ENCODE data around the gene FAM20C. TPM values are rescaled to one million over a fixed set of nuclear protein-coding genes. Genes with fewer than 3 reads are reported as not detected.
"Not testable (repeated sequence)": the region's sequence is repeated elsewhere in the genome, so short reads cannot be mapped to it uniquely, and the experiment has no call there.

Gene FAM20C
- total RNA-seq, 4 donors from 2014 or later, result 46.5 to 79.2 (median 69.8) TPM

DNA sequence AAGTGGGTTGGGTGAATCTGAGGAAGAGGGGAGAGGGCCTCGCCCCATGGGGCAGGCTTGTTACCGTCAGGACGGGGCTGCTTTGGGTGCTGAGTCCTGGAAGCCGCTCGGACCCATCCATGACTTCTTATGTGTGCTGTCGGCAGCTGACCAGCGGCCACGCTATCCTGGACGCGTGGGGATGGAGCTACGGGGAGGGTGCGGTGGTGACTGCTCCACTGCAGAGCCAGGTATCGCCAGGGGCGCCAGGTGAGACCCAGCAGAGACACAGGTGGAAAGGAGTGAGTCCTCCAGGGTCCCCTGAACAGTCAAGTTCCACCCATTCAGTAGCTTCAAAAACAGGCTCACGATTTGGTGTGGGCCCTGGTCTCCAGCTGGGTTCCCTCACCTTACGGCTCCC is 10.6 kb upstream of the FAM20C start:
- TF ChIP-seq EP300 (IDR thresholded peaks at IDR 0.05), result no peak
- no peak for TF ChIP-seq POLR2AphosphoS5 (IDR thresholded peaks at IDR 0.05)
- intact Hi-C loops (cut with DNase I), result no loop called here
- Histone ChIP-seq H3K27ac (replicated peaks in 1 of 4) (no peak overlapping the region), H3K27me3 (no peaks in the 10 kb centered on the region), H3K36me3 (no peaks in the 10 kb centered on the region), H3K9me3 (no peaks in the 10 kb centered on the region), H3K4me1 (peaks cover 10 to 16% (median 13%) of the 10 kb centered on the region in 4 donors), H3K4me3 (no peak overlapping the region)
- no peak for DNase-seq (ENCODE audit: extremely low spot score)
- 92% methylated on average over 16 of the region's 16 CpGs for WGBS

DNA sequence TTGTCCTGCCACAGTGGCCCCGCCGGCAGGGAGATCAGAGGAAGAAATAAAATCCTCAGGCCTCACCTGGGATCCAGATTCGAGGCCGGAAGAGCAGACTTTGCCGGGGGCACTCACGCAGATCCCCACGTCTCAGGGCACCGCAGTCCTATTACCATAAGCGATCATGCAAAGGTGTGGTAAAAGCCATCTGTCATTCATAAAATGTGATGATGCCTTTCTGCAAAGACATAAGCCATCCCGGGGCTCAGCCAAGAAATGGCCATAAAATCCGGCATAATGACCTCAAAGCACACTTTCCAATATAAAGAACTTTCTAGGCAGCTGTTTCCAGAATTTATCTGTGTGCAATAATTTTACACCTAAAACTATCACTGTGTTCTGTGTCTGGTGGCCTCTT is 9.9 kb upstream of the FAM20C start:
- WGBS, result 77% methylated on average over 2 of the region's 11 CpGs
- peaks cover 10 to 16% (median 13%) of the 10 kb centered on the region in 4 donors for H3K4me1 ChIP-seq
- intact Hi-C loops (cut with DNase I); H3K27me3 ChIP-seq; DNase-seq (ENCODE audit: extremely low spot score); H3K27ac ChIP-seq (replicated peaks in 1 of 4); H3K9me3 ChIP-seq; H3K36me3 ChIP-seq; H3K4me3 ChIP-seq: not testable (repeated sequence)

DNA sequence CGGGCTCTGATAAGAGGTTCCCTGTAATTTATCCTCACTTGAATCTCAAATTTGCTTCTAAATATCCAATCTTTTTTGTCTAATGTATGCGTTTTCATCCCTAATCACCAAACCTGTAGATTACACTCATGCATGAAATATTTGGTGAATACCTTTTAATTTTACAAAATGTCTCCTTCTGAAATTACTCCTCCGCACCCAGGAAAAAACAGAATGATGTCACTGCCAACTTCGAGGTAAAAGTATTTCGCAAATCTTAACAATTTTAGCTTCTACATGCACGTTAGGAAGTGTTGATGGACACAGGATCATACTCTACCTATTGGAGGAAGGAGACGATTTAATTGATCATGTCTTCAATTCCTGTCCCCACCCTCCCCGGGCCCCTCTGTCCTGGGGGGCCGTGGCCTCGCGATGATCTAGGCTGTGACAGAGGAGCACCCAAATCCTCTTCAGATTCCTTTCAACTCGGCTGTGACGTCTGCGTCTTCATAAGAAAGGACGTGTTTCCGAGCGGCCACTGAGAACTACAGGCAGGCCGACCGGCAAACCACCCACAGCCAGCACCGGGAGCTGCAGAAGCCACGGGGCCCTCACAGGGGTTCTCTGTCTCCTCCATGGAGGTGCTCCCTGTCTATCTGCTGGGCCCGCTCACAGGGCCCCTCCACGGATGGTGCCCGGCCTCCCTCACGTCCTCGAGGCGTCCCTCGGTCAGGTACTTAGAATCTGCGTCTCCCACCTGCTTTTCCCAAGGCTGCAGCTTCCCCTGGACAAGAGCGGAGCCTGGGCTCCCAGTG is 8.7 kb upstream of the FAM20C start:
- Histone ChIP-seq H3K27me3 (no peaks in the 10 kb centered on the region), H3K4me3 (no peak overlapping the region), H3K9me3 (no peaks in the 10 kb centered on the region), H3K36me3 (no peaks in the 10 kb centered on the region), H3K27ac (replicated peaks in 1 of 4) (peak overlapping the region in 3 of 4 donors; percentile 46 to 55 (median 47)), H3K4me1 (peaks cover 10 to 16% (median 13%) of the 10 kb centered on the region in 4 donors)
- DNase-seq (ENCODE audit: extremely low spot score), result no peak
- TF ChIP-seq POLR2A (IDR thresholded peaks at IDR 0.05; ENCODE audit: low read depth) (no peak), POLR2AphosphoS5 (IDR thresholded peaks at IDR 0.05) (no peak), EP300 (IDR thresholded peaks at IDR 0.05) (no peak)
- TF ChIP-seq, protein P1, sequence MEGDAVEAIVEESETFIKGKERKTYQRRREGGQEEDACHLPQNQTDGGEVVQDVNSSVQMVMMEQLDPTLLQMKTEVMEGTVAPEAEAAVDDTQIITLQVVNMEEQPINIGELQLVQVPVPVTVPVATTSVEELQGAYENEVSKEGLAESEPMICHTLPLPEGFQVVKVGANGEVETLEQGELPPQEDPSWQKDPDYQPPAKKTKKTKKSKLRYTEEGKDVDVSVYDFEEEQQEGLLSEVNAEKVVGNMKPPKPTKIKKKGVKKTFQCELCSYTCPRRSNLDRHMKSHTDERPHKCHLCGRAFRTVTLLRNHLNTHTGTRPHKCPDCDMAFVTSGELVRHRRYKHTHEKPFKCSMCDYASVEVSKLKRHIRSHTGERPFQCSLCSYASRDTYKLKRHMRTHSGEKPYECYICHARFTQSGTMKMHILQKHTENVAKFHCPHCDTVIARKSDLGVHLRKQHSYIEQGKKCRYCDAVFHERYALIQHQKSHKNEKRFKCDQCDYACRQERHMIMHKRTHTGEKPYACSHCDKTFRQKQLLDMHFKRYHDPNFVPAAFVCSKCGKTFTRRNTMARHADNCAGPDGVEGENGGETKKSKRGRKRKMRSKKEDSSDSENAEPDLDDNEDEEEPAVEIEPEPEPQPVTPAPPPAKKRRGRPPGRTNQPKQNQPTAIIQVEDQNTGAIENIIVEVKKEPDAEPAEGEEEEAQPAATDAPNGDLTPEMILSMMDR (IDR thresholded peaks at IDR 0.05), result no peak
- 74% methylated on average over 30 of the region's 30 CpGs for WGBS
- intact Hi-C loops (cut with DNase I), result no loop called here

DNA sequence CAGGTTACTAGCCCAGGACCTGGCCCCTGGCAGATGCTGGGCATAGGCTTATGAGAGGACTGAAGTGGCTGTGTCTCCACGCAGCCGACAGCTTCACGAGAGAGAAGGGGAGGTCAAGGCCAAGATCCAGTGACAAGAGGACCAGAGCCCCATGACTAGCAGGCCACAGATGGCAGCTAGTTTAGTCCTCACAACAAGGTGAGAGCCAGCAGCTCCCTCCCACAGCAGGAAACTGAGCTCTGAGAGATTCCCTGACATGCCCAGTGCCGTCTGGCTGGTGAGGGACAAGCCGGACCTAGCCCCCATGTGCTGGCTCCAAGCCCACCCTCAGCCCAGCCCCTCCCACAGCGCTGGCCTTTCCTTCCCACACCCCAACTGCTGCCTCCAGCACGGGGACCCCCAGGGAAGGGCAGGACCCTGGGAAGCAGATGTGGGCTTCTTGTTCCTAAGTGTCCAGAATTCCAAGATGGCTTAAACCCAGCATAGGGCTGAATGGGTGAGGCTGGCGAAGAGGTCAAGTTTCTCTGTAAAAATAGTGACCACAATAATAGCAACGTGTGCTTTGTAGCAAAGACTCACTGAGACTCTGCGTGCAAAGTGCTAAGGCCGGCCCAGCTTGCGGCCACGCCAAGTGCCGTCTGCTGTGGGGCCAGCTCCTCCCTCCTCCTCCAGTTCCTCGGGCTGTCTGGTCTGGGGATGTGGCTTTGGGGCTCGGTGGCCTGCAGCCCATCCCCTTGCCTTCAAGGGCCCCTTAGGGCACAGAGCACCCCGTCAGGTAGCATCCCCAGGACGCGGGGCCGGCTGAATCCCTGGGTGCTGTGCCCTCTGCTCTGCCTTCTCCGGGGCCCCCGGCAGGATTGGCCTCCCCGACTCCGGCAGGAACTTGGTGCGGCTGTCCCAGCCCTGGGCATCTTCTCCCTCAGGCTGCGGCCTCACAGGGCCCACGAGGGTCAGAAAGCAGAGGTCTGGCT is 7.8 kb upstream of the FAM20C start:
- 43% methylated on average over 21 of the region's 27 CpGs for WGBS
- Histone ChIP-seq H3K36me3 (no peaks in the 10 kb centered on the region), H3K27me3 (no peaks in the 10 kb centered on the region), H3K4me3 (no peak overlapping the region), H3K27ac (replicated peaks in 1 of 4) (peak overlapping the region; percentile 46 to 59 (median 51)), H3K9me3 (no peaks in the 10 kb centered on the region), H3K4me1 (peaks cover 10 to 16% (median 13%) of the 10 kb centered on the region in 4 donors)
- TF ChIP-seq EP300 (IDR thresholded peaks at IDR 0.05), result no peak
- TF ChIP-seq, protein P1 (IDR thresholded peaks at IDR 0.05), result no peak
- no peak for TF ChIP-seq POLR2AphosphoS5 (IDR thresholded peaks at IDR 0.05)
- no peak for TF ChIP-seq POLR2A (IDR thresholded peaks at IDR 0.05; ENCODE audit: low read depth)
- no peak for DNase-seq (ENCODE audit: extremely low spot score)
- intact Hi-C loops (cut with DNase I), result no loop called here

DNA sequence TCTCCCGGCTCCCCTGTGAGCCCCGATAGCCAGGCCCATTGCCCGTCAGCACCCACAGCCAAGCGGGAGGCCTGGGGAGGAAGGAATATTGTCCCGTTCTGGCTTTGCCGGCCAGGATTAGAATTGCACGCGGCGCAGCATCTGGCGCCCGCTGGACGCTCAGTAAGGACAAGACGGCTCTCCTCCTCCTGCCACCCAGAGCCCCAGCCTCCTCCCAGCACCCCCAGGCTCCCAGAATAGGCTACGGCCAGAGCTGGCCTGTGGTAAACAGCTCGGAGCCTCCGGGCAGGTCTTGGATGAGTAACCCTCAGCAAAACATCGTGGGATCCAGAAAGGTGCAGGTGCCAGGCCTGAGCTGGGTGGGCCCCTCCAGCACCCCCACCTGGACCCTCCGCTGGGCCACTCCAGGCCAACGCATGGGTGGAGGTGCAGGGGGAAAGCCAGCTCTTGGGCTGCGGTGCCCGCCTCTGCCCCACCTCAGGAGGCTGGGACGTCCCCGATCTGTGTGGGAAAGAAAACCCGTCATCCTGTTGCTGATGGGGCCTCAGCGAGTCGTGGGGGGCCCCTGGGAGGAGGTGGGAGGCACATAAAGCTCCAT is 5.8 kb upstream of the FAM20C start:
- Histone ChIP-seq H3K4me1 (peaks cover 16 to 28% (median 24%) of the 10 kb centered on the region in 4 donors), H3K27me3 (no peaks in the 10 kb centered on the region), H3K27ac (replicated peaks in 1 of 4) (no peak overlapping the region), H3K9me3 (no peaks in the 10 kb centered on the region), H3K36me3 (no peaks in the 10 kb centered on the region), H3K4me3 (no peak overlapping the region)
- WGBS, result 85% methylated on average over 12 of the region's 26 CpGs
- no peak for DNase-seq (ENCODE audit: extremely low spot score)
- TF ChIP-seq EP300 (IDR thresholded peaks at IDR 0.05), result no peak
- TF ChIP-seq, protein P1 (IDR thresholded peaks at IDR 0.05), result no peak
- no peak for TF ChIP-seq POLR2AphosphoS5 (IDR thresholded peaks at IDR 0.05)
- TF ChIP-seq POLR2A (IDR thresholded peaks at IDR 0.05; ENCODE audit: low read depth), result no peak
- intact Hi-C loops (cut with DNase I), result no loop called here
